C4-2B (cell line): ENCODE measurements around the gene LRRC4C.

ENCODE experiments used
- CTCF ChIP-seq: fragments of 450-650 bp; conservative IDR thresholded peaks from 2 replicates; pipeline ENCODE4 v1.5.1; 2017; ENCODE audit warnings: mild to moderate bottlenecking
- ZFX ChIP-seq: fragments of 450-650 bp; IDR thresholded peaks from 2 replicates; pipeline ENCODE4 v1.6.1; 2017

- TF ChIP-seq CTCF (no peak), ZFX (no peak)
These were observed 138.8 kb downstream of the LRRC4C start for GRCh38 chr11:41320653-41321052.
